GM13977 (cell line): Measurements from ENCODE around the gene KRTAP4-3.
A peak's percentile ranks its signal among the peaks of the same experiment; 100 is the strongest.
"Not testable (repeated sequence)": the region's sequence is repeated elsewhere in the genome, so short reads cannot be mapped to it uniquely, and the experiment has no call there.

ENCODE experiments used
- DNase-seq: peaks from one replicate; pipeline ENCODE4 v3.0.0; 2012; ENCODE audit warnings: low spot score
- in situ Hi-C: fragments of 300-500 bp; cut with MboI; formaldehyde crosslinking; loops from one replicate; pipeline ENCODE4 v1.12.0; 2022; ENCODE audit warnings: low sequenced_read_pairs, low pct_unique_long_range_greater_than_20kb, mixed read lengths, inconsistent platforms; ENCODE audit not compliant: unreplicated experiment
- TF ChIP-seq, protein P1 (sequence below): IDR thresholded peaks from 2 replicates; pipeline ENCODE4 v1.5.1; 2012; ENCODE audit warnings: mild to moderate bottlenecking, control low read depth; ENCODE audit not compliant: insufficient read depth; ENCODE audit errors: extremely low read depth, missing control alignments

KRTAP4-3 gene

DNA sequence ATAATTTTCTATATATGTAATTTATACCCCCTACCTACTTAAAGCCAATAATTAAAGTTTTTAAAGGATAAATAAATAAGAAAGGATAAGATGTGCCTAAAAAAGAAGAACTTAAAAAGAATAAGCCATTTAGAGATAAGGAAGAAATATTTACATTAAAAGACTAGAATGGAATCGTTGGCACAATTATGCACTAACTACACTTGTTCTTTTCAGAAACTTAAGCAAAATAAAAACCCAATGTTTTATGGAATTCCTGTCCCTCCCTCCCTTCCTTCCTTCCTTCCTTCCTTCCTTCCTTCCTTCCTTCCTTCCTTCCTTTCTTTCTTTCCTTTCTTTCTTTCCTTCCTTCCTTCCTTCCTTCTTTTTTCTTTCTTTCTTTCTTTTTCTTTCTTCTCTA is 23.2 kb downstream of the KRTAP4-3 start:
- DNase-seq, result no peak
- in situ Hi-C loops, result no loop called here
- TF ChIP-seq, protein P1, sequence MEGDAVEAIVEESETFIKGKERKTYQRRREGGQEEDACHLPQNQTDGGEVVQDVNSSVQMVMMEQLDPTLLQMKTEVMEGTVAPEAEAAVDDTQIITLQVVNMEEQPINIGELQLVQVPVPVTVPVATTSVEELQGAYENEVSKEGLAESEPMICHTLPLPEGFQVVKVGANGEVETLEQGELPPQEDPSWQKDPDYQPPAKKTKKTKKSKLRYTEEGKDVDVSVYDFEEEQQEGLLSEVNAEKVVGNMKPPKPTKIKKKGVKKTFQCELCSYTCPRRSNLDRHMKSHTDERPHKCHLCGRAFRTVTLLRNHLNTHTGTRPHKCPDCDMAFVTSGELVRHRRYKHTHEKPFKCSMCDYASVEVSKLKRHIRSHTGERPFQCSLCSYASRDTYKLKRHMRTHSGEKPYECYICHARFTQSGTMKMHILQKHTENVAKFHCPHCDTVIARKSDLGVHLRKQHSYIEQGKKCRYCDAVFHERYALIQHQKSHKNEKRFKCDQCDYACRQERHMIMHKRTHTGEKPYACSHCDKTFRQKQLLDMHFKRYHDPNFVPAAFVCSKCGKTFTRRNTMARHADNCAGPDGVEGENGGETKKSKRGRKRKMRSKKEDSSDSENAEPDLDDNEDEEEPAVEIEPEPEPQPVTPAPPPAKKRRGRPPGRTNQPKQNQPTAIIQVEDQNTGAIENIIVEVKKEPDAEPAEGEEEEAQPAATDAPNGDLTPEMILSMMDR, result no peak

DNA sequence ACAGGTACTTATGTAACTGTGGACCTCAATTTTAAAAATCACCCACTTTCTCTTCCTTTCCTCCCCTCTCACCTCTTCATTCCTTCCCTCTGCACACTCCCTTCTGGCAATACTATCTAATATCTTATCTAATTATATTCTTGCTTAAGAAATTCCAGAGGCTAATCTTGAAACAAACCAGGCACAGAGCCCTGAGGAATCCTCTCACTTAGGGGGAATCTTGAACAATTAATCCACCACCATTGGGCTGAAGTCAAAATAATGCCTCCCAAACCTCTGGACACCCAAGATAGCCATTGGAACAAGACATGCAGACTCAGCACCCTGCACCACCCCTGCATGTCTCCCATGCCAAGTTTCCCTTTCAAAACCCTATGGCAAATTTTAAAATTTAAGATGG is 26.7 kb downstream of the KRTAP4-3 start:
- TF ChIP-seq, protein P1, result no peak

DNA sequence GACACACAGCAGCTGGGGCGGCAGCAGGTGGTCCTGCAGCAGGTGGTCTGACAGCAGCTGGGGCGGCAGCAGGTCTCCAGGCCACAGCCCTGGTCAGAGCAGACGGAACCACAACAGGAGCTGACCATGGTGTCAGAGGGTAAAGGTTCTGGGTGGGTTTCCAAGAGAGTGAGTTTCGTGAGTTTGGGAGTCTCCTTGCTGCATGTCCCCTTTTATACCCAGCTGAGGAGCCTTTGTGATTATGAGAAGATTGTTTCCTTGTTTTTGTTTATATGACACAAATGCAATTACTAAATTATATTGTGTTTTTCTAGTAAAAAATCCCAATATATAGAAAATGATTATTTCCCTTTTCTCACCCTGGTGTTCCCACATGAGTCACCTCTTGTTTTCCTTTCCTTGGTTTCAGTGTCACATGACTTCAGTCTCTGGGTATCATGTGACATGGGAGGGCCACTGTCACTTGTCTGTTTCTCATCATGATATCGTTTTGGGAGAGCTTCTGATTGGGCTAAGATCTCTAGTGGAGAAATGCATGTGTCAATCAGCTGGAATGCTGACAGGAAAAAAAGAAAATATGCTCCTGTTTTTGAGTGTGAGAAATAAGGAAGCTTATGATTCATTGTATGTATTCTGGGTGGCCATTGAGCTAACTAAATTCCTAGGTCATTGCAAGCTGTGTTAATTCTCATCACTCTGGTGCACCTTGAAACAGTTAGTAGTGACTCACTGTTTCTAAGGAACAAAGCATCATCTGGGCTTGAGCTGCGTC is 27.5 kb downstream of the KRTAP4-3 start, which contains the start of gene KRTAP4-6:
TSS of gene KRTAP4-6 (minus strand) at position 185 of the 772 bp plus-strand sequence. CDS start at position 128, 57 bp downstream.
- in situ Hi-C loops, result no loop called here
- no peak for DNase-seq
- TF ChIP-seq, protein P1, result no peak

More for the DNA sequence above, 26.7 kb downstream of the KRTAP4-3 start:
- in situ Hi-C loops, result no loop called here
- DNase-seq, result no peak

DNA sequence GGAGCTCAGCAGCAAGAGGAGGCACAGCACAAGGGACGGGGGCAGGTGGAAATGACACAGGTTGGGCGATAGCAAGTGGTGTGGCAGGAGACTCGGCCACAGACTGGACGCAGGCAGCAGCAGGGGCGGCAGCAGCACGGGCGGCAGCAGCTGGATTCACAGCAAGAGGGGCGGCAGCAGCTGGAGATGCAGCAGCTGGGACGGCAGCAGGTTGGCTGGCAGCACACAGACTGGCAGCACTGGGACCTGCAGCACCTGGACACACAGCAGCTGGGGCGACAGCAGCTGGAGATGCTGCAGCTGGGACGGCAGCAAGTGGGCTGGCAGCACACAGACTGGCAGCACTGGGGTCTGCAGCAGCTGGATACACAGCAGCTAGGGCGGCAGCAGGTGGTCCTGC is 28.2 kb downstream of the KRTAP4-3 start:
- in situ Hi-C loops, DNase-seq: not testable (repeated sequence)

DNA sequence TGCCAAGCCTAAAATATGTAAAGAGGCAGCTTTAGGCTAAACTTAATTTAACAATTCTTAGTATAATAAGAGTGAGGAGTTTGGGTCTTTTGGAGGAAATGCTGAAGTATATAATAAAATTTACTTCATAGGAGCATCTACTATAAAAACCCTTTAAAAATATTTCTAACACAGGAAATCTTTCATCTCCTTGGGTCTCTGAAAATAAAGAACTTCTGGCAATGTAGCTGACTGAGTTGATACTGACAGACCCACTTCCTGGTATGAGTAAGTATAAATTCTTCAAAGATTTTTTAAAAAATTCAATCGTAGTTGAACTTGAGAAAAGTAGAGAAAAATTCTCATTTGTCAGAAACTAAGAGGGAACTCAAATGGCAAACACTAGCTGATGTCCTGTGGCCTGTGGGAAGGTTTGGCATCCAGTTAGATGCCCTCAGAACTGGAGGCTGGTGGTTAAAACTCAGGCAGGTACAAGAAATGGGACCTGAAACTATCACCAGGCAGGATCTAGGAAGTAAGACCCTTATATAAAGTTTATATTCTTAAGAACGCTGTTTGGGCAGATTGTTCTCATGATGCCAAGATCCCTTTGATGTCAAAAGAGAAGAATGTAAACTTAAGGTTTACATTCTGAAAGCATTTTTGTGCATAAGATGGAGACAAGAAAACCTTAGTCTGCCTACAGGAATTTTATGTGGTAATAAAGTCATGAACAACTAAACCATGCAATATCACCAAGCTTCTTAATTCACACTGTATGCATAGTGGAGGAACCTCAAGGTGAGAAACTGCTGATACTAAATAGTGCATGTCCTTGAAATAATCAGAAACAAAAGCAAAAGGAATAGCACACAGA is 33.9 kb downstream of the KRTAP4-3 start:
- DNase-seq, result no peak
- TF ChIP-seq, protein P1, result no peak
- in situ Hi-C loops, result no loop called here

DNA sequence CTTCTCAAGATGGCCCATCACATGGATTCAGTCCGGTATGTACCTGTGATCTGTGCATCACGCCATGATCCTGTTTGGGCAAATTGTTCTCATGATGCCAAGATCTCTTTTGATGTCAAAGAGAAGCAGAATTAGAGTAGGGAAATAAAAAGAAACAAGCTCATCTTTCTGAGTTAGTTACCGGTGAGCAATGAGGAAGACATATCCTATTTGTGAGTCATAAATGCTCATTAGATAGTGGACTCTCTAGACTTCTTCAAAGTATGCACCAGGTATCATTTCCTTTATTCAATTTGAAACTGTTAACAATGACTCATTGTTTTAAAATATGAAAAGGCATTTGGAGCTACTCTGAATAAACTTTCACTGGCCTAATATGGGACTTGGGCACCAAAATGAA is 36.0 kb downstream of the KRTAP4-3 start:
- TF ChIP-seq, protein P1, result no peak
- peak; percentile 28 for DNase-seq
- in situ Hi-C loops, result no loop called here

DNA sequence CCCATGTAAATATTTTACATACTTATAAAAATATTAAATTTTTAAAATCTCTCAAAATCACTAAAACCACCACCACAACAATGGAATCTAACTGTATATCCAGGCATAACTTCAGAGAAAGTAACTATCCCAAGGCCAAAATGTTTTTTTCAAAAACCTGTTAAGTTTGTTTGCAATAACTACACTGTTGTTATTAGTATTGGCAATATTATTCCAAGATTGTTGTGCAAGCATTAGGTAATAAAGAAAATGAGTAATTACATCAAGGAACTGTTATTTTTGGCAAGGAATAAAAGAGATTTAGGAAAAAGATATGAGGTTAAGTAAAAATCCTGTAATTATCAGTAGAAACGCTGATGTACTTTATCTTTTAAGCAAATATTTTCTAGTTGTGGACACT is 40.6 kb downstream of the KRTAP4-3 start:
- in situ Hi-C loops, result no loop called here

More for the DNA sequence above, 40.6 kb downstream of the KRTAP4-3 start:
- TF ChIP-seq, protein P1, result no peak
- DNase-seq, result no peak
